Thyroid gland (tissue), 4 donors: ENCODE data around the gene RFC1.
"Not testable (repeated sequence)": the region's sequence is repeated elsewhere in the genome, so short reads cannot be mapped to it uniquely, and the experiment has no call there.

Experiments used
- POLR2A ChIP-seq, 2 donors: fragments of 450-650 bp; IDR thresholded peaks; one replicate each; pipeline ENCODE4 v1.6.1; 2017; ENCODE audit warnings: antibody characterized with exemption in 2 of 2, mild to moderate bottlenecking in 2 of 2, moderate library complexity in 1 of 2
- TF ChIP-seq, protein P1 (sequence below), 6 experiments: fragments of 200-600 bp in 3 of 6; fragments of 450-650 bp in 3 of 6; sonication (generic) in 3 of 6; IDR thresholded peaks; one replicate each; pipeline ENCODE4 v1.5.1; 2016 to 2019; ENCODE audit warnings: antibody characterized with exemption in 6 of 6, mild to moderate bottlenecking in 2 of 6, inconsistent platforms in 1 of 6, moderate library complexity in 1 of 6

DNA sequence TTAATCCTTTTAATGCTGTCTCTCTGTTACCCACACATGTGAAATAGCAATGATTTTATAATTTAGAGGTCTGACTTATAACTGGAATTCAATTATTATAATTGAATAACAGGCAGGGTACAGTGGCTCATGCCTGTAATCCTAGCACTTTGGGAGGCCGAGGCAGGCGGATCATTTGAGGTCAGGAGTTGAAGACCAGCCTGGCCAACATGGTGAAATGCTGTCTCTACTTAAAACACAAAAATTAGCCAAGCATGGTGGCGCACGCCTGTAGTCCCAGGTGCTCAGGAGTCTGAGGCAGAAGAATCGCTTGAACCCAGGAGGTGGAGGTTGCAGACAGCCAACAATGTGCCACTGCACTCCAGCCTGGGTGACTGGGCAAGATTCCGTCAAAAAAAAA, 88.5 kb downstream of the RFC1 start:
- TF ChIP-seq POLR2A (IDR thresholded peaks at IDR 0.05): not testable (repeated sequence)
- TF ChIP-seq, protein P1, sequence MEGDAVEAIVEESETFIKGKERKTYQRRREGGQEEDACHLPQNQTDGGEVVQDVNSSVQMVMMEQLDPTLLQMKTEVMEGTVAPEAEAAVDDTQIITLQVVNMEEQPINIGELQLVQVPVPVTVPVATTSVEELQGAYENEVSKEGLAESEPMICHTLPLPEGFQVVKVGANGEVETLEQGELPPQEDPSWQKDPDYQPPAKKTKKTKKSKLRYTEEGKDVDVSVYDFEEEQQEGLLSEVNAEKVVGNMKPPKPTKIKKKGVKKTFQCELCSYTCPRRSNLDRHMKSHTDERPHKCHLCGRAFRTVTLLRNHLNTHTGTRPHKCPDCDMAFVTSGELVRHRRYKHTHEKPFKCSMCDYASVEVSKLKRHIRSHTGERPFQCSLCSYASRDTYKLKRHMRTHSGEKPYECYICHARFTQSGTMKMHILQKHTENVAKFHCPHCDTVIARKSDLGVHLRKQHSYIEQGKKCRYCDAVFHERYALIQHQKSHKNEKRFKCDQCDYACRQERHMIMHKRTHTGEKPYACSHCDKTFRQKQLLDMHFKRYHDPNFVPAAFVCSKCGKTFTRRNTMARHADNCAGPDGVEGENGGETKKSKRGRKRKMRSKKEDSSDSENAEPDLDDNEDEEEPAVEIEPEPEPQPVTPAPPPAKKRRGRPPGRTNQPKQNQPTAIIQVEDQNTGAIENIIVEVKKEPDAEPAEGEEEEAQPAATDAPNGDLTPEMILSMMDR (IDR thresholded peaks at IDR 0.05): not testable (repeated sequence)
